Right lung (tissue), 5 donors: ENCODE data around the gene FAM222B. TPM values are rescaled to one million over a fixed set of nuclear protein-coding genes. Genes with fewer than 3 reads are reported as not detected.

Experiments
- DNase-seq, 2 donors: peaks; one replicate each; pipeline ENCODE4 v3.0.0-alpha.2; 2013
- polyA plus RNA-seq, 5 donors: library from polyadenylated mRNA; unstranded; fragments of 120-200 nt; gene quantifications; one replicate each; pipeline versions ENCODE4 v1.2.1 to v1.2.3, GENCODE V29; 2013; ENCODE audit warnings: inconsistent platforms in 1 of 5, low replicate concordance in 1 of 5; ENCODE audit not compliant: insufficient read length in 5 of 5, insufficient read depth in 1 of 5

FAM222B gene
- polyA plus RNA-seq, 5 donors: 15.5 to 22.3 (median 17.5) TPM

- DNase-seq: no peak
These were observed 65.4 kb downstream of the FAM222B start for GRCh38 chr17:28777178-28777577.

- no peak for DNase-seq
These were observed 68.4 kb downstream of the FAM222B start for GRCh38 chr17:28774206-28774605.

GRCh38 chr17:28773736-28774135 lies 68.9 kb downstream of the FAM222B start:
- DNase-seq: no peak

DNA sequence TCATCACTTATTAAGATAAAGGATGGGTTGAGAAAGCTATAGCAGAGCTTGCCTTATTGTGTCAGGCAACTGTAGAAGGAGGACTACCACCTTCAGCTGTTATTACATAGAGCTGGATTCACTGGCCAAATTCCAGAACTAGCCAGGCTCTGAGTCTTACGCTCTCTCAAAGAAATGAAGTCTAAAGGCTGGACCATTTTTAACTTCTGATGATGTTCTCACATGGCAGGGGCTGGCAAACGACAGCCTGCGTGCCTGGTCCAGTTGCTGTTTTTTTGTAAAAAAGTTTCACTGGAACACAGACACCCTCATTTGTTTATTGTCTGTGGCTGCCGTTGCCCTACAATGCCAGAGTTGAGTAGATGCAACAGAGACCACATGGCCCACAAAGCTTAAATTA lies 77.6 kb downstream of the FAM222B start:
- DNase-seq: no peak

DNA sequence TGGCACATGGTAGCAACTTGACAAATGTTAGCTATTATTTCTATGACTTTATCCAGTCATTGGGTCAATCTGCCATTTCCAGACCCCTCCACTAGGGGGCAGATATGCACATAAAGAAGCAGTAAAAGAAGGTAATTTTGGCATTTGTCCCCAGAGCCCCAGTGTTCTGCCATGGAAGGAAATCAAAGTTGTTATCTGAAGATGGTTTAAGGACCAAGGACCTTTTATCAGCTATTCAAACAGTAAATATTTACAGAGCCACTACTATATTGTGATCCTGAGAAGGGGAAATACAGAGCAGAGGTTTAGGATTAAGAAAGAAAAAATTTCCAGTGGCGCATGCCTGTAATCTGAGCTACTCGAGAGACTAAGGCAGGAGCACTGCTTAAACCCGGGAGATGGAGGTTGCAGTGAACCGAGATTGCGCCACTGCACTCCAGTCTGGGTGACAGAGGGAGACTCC lies 78.8 kb downstream of the FAM222B start:
- peak in 1 of 2 donors; percentile 70 for DNase-seq

DNA sequence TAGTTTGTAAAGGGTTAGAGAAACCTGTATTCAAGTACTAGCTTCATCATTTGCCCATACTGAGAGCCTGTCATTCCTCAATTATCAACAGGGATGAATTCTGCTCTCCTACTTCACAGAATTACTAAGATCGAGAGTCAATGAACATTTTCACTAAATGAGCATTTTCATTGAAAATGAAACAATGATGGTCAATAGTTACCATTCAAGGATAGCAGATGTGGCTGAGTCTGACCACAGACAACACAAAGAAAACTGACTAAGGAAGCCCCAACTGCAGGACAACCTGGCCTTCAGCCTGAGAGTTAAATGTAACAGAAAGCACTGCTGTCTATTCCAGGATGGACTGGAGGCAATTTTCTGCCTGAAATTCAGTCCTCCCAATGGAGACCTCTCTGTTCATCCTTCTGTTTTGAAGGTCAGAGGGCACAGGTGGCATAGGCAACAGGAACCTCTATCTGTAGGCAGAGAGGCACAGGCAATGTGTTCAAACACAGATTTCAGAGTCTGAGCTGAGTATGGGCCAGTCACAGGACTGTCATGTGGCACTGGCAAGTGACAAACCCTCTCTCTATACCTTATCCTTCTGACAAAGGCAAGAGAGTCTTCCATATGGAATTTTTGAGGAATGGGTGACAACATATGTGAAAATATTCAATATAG lies 79.3 kb downstream of the FAM222B start:
- DNase-seq: no peak

GRCh38 chr17:28760601-28761562 lies 81.7 kb downstream of the FAM222B start:
- DNase-seq: peak in 1 of 2 donors; percentile 18

DNA sequence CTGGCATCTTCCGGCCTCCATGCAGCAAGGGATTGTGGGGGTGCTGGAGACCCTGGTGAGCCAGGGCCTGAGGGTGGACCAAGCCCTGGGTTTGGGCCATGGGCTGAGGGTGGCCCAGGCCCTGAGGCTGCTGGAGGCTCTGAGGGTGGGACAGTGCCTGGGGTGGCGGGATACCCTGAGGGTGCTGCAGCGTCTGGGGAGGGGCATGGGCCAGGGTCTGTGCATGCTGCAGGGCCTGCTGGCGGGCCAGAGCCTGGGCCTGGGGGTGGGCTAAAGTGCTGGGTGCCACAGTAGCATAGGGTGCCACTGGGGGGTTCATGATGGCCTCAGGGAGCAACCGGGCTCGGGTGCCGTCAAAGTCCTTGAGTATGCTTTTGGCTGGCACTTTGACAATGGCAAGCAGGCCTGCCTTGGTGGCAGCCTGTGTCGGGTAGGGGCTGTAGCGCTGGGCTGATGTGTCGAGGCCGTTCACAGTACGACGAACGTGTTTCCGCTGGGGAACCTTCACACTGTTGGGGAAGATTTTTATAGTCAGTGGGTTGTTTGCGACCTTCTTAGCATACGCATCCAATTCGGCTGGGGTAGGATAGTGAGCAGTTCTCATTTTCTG lies 83.2 kb downstream of the FAM222B start:
- no peak for DNase-seq

DNA sequence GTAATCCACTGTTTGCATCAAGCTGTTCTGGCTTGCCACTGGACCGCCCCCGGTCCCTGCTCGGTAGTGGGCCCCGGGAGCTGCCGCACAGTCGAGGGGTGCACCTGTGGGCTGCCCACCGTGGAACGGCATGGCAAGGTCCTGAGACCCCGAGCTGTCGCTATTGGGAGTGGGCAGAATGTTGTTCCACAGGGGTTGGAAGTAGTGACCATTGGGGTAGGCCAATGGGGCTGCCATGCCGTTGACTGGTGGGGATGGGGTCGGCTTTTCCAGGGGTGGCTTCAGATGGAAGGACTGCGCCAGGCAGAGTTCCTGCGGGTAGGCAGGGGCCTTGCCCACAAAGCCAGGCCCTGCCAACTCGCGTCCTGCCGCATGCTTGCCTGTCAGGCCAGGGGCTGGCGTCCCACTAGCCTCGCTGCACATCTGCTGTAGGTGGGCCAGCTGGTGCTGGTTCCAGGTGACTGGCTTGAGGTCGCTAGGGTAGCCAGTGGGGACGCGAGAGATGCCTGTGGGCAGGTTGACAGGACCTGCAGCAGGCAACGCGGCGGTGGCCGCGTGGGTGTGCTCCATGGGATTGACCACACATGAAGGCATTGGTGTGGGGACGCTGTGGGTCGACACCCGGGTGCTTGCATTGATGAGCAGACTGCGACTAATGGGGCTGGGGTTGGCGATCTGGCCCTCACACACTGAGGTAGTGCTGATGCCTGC lies 84.0 kb downstream of the FAM222B start:
- no peak for DNase-seq

- DNase-seq: no peak
These were observed 86.4 kb downstream of the FAM222B start for GRCh38 chr17:28756049-28756804.

- no peak for DNase-seq
These were observed 87.1 kb downstream of the FAM222B start for GRCh38 chr17:28755486-28755885.

GRCh38 chr17:28751600-28752366 lies 90.8 kb downstream of the FAM222B start:
- DNase-seq: no peak

DNA sequence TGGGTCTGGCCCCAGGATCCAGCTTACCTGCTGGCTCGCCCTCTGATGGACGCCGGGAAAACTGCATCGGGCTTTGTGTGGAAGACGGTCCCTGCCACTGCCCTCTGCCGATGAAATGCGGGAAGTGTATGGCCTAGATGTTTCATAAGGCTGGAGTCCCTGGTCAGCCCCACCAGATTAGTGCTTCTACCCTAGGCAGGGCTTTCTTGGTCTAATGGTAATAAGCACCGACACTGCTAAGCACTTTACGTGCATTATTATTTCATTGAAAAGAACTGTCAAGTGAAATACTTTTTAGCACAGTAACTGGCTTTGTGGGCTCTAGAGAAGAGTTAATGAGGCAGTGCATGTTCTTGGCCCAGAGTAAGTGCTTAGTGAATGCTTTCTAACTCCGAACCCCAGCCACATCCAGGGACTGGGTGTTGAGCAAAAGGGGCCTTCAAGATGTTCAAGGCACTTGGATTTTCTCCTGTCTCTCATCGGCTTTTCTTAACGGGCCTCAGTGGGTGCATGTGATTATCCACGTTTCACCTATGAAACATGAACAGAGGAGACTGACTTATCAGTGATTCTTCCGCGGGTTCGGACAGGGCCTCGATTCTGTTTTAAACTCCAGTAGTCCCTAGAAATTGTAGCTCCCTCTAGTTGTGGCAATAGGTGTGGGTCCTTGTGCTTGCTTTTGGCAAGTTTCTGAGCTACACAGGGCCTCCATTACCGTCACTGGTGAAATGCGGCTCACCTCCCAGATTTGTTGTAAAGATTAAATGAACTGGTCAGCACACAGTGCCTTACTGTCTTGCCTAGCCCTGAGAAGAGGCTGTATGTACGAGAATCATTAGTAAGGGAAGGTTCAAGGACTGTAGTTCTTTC lies 92.2 kb downstream of the FAM222B start:
- peak; percentile 76 to 87 for DNase-seq

DNA sequence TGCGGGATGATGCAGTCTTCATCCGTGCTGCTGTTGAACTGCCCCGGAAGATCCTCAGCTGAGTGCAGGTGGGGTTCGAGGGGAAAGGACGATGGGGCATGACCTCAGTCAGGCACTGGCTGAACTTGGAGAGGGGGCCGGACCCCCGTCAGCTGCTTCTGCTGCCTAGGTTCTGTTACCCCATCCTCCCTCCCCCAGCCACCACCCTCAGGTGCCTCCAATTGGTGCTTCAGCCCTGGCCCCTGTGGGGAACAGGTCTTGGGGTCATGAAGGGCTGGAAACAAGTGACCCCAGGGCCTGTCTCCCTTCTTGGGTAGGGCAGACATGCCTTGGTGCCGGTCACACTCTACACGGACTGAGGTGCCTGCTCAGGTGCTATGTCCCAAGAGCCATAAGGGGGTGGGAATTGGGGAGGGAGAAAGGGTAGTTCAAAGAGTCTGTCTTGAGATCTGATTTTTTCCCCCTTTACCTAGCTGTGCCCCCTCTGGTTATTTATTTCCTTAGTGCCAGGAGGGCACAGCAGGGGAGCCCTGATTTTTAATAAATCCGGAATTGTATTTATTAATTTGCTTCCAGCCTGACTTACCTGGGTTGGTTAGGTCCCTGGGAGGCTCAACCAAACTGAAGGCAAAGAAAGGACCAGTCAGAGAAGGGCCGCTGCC lies 92.9 kb downstream of the FAM222B start:
- DNase-seq: no peak

- no peak for DNase-seq
These were observed 93.6 kb downstream of the FAM222B start for GRCh38 chr17:28748852-28749515.

DNA sequence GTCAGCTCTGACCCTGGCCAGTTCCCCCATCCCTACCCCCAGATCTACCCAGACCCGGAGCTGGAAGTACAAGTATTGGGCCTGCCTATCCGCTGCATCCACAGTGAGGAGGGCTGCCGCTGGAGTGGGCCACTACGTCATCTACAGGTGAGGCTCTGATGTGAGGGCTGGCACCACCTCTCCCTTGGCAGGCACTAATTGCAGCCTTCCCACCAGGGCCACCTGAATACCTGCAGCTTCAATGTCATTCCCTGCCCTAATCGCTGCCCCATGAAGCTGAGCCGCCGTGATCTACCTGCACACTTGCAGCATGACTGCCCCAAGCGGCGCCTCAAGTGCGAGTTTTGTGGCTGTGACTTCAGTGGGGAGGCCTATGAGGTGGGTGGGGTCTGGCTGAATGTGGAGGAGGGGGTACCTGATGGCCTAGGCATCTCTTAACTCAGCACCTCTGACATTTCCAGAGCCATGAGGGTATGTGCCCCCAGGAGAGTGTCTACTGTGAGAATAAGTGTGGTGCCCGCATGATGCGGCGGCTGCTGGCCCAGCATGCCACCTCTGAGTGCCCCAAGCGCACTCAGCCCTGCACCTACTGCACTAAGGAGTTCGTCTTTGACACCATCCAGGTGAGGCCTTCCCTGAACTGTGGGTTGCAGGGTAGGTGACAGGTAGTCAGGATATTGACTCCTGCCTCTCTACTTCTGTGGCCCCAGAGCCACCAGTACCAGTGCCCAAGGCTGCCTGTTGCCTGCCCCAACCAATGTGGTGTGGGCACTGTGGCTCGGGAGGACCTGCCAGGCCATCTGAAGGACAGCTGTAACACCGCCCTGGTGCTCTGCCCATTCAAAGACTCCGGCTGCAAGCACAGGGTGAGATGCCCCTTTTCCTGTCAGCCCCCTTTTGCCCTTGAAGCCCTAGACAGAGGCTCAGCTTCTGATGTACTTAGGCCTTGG lies 94.5 kb downstream of the FAM222B start:
- DNase-seq: no peak
